Loucy (cell line): Measurements from ENCODE around the gene INPP5D.

Experiments used
- H2AFZ ChIP-seq: fragments of 200-600 bp; sonication (generic); 2 replicates; pipeline ENCODE4 v1.6.0; 2016; ENCODE audit warnings: antibody characterized with exemption, mild to moderate bottlenecking, low read length, moderate library complexity
- H3F3A ChIP-seq: fragments of 200-600 bp; 2 replicates; pipeline ENCODE4 v1.6.0; 2016; ENCODE audit warnings: antibody characterized with exemption, low read depth, mild to moderate bottlenecking
- H3K27me3 ChIP-seq: fragments of 200-600 bp; sonication (generic); 2 replicates; pipeline ENCODE4 v1.6.1; 2014; ENCODE audit warnings: low read length, mild to moderate bottlenecking; ENCODE audit not compliant: insufficient read depth, poor library complexity, severe bottlenecking
- H3K36me3 ChIP-seq: fragments of 200-600 bp; sonication (generic); 2 replicates; pipeline ENCODE4 v1.6.1; 2016; ENCODE audit warnings: low read length; ENCODE audit not compliant: insufficient read depth
- H3K4me1 ChIP-seq: fragments of 200-600 bp; sonication (generic); 2 replicates; pipeline ENCODE4 v1.5.1; 2014; ENCODE audit warnings: low read length, mild to moderate bottlenecking; ENCODE audit not compliant: insufficient read depth, poor library complexity, severe bottlenecking
- H3K4me2 ChIP-seq: fragments of 200-600 bp; sonication (generic); 2 replicates; pipeline ENCODE4 v1.6.0; 2014; ENCODE audit warnings: antibody characterized with exemption, low read length, low read depth, mild to moderate bottlenecking; ENCODE audit not compliant: poor library complexity, severe bottlenecking
- H3K4me3 ChIP-seq: fragments of 200-600 bp; sonication (generic); 2 replicates; pipeline ENCODE4 v1.5.1; 2014; ENCODE audit warnings: low read length, mild to moderate bottlenecking, mixed read lengths; ENCODE audit not compliant: poor library complexity, severe bottlenecking
- H3K79me2 ChIP-seq: fragments of 200-600 bp; sonication (generic); 2 replicates; pipeline ENCODE4 v1.6.1; 2014; ENCODE audit warnings: low read length; ENCODE audit not compliant: insufficient read depth
- H3K9ac ChIP-seq: fragments of 200-600 bp; sonication (generic); 2 replicates; pipeline ENCODE4 v1.6.0; 2014; ENCODE audit warnings: mild to moderate bottlenecking, low read depth, low read length, moderate library complexity; ENCODE audit not compliant: poor library complexity, severe bottlenecking
- H3K9me2 ChIP-seq: fragments of 200-600 bp; sonication (generic); replicated peaks from 2 replicates; pipeline ENCODE4 v1.6.1; 2016; ENCODE audit warnings: low read depth, low read length, mixed read lengths
- H3K9me3 ChIP-seq: fragments of 200-600 bp; sonication (generic); 2 replicates; pipeline ENCODE4 v1.6.1; 2014; ENCODE audit warnings: mild to moderate bottlenecking, antibody characterized with exemption, low read length, low read depth; ENCODE audit not compliant: insufficient read depth
- H4K20me1 ChIP-seq: fragments of 200-600 bp; sonication (generic); 2 replicates; pipeline ENCODE4 v1.6.0; 2014; ENCODE audit warnings: antibody characterized with exemption, low read length, mild to moderate bottlenecking; ENCODE audit not compliant: insufficient read depth, poor library complexity, severe bottlenecking
- EZH2phosphoT487 ChIP-seq: fragments of 200-600 bp; IDR thresholded peaks from 2 replicates; pipeline ENCODE4 v1.6.1; 2018; ENCODE audit warnings: antibody characterized with exemption, mild to moderate bottlenecking, moderate library complexity, borderline replicate concordance
- TF ChIP-seq, protein P1 (sequence below): fragments of 200-600 bp; sonication (generic); conservative IDR thresholded peaks from 2 replicates; pipeline ENCODE4 v1.5.1; 2014; ENCODE audit warnings: mild to moderate bottlenecking, antibody characterized with exemption, low read length

INPP5D gene

DNA sequence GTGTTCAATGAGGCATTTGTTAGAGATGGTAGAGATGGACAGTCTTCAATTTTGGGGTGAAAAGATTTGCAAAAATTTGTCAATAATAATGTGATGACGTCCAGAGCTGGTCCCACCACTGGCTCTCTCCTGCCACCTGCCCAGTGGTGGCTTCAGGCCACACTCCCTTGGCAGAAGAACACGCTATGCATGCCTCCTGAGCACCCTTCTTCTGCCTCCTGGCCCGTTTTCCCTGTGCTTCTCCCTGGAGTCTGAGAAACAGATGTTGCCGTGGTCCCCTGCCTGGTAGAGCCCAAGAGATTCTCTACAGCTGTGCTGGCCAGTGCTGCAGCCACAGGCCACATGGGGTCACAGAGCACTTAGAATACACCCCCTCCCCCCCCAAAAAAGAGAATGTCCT, 33.6 kb downstream of the INPP5D start:
- H3K79me2 ChIP-seq: peaks cover 93% of the 10 kb centered on the region
- H3K9me2 ChIP-seq: no peaks in the 10 kb centered on the region
- no peak overlapping the region for H3K4me2 ChIP-seq
- H3K36me3 ChIP-seq: peaks cover 42% of the 10 kb centered on the region; the same call in 1 of the 2 replicates
- H3K9ac ChIP-seq: no peak overlapping the region
- H2AFZ ChIP-seq: no peak overlapping the region
- H3K4me3 ChIP-seq: no peak overlapping the region
- no peaks in the 10 kb centered on the region for H3F3A ChIP-seq
- no peaks in the 10 kb centered on the region for H3K4me1 ChIP-seq
- H4K20me1 ChIP-seq: peaks cover 41% of the 10 kb centered on the region
- H3K9me3 ChIP-seq: no peaks in the 10 kb centered on the region
- H3K27me3 ChIP-seq: no peaks in the 10 kb centered on the region
- TF ChIP-seq, protein P1, sequence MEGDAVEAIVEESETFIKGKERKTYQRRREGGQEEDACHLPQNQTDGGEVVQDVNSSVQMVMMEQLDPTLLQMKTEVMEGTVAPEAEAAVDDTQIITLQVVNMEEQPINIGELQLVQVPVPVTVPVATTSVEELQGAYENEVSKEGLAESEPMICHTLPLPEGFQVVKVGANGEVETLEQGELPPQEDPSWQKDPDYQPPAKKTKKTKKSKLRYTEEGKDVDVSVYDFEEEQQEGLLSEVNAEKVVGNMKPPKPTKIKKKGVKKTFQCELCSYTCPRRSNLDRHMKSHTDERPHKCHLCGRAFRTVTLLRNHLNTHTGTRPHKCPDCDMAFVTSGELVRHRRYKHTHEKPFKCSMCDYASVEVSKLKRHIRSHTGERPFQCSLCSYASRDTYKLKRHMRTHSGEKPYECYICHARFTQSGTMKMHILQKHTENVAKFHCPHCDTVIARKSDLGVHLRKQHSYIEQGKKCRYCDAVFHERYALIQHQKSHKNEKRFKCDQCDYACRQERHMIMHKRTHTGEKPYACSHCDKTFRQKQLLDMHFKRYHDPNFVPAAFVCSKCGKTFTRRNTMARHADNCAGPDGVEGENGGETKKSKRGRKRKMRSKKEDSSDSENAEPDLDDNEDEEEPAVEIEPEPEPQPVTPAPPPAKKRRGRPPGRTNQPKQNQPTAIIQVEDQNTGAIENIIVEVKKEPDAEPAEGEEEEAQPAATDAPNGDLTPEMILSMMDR: no peak
- TF ChIP-seq EZH2phosphoT487: no peak

DNA sequence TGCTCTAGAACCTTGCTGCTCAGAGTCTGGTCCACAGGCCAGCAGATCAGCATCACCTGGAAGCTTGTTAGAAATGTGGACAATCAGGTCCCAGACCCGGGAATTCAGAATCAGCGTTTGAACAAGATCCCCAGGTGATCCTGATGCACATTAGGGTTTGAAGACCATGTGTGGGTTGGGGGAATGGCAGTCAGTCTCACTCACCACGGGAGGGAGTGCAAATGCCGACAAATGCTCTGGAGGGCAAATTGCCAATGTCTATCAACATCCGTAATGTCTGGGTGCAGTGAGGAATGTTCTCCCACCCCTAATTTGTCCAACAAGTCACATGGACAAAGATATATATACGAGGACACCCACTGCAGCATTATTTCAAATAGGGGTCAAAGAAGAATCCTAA, 34.5 kb downstream of the INPP5D start:
- Histone ChIP-seq H3K79me2 (peaks cover 92% of the 10 kb centered on the region), H3F3A (no peaks in the 10 kb centered on the region), H3K9me3 (no peaks in the 10 kb centered on the region), H3K4me3 (no peak overlapping the region), H3K4me2 (no peak overlapping the region), H2AFZ (no peak overlapping the region), H3K9ac (no peak overlapping the region), H3K4me1 (peaks cover 7% of the 10 kb centered on the region), H3K36me3 (peaks cover 39% of the 10 kb centered on the region; the same call in 1 of the 2 replicates), H3K27me3 (no peaks in the 10 kb centered on the region), H4K20me1 (peaks cover 40% of the 10 kb centered on the region), H3K9me2 (no peaks in the 10 kb centered on the region)
- TF ChIP-seq EZH2phosphoT487: no peak
- TF ChIP-seq, protein P1: no peak

DNA sequence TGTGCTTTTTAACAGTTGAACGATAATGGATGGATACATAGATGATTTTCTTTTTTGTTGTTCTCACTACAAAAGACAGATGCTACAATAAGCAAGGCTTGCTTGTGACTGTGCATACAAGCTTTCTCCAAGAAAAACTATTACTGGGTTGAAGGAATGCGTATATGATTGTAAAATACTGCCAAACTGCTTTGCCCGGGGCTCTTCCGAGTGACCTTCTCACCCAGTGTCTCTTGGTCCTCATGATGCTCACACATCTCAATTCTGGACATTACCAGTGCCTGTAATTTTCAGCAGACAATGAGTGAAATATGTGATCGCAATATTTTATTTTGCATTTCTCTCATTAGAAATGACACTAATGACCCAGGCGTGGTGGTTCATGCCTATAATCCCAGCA, 35.9 kb downstream of the INPP5D start:
- Histone ChIP-seq H3K4me2 (no peak overlapping the region), H3K36me3 (peaks cover 37% of the 10 kb centered on the region; the same call in 1 of the 2 replicates), H3K4me3 (no peak overlapping the region), H3K9me2 (no peaks in the 10 kb centered on the region), H3K9ac (no peak overlapping the region), H3K27me3 (no peaks in the 10 kb centered on the region), H3F3A (no peaks in the 10 kb centered on the region), H2AFZ (no peak overlapping the region), H3K9me3 (no peaks in the 10 kb centered on the region), H4K20me1 (peaks cover 48% of the 10 kb centered on the region), H3K4me1 (peaks cover 21% of the 10 kb centered on the region), H3K79me2 (peaks cover 90% of the 10 kb centered on the region)
- no peak for TF ChIP-seq EZH2phosphoT487
- TF ChIP-seq, protein P1: no peak
